K562 (cell line): Measurements from ENCODE around the gene FAM180B. TPM values are rescaled to one million over a fixed set of nuclear protein-coding genes. Genes with fewer than 3 reads are reported as not detected.

ENCODE experiments used
- CBX3 ChIP-seq, 2 experiments: IDR thresholded peaks; 1 replicate in 1 of 2; 2 replicates in 1 of 2; pipeline ENCODE4 v1.6.1; 2012; ENCODE audit warnings: inconsistent platforms in 2 of 2, low read length in 2 of 2, borderline replicate concordance in 1 of 2, control low read depth in 1 of 2
- EHMT2 ChIP-seq: fragments of 450-650 bp; IDR thresholded peaks from 2 replicates; pipeline ENCODE4 v1.6.1; 2018; ENCODE audit warnings: antibody characterized with exemption
- ELF4 ChIP-seq: fragments of 450-650 bp; formaldehyde crosslinking; IDR thresholded peaks from 2 replicates; pipeline ENCODE4 v1.4.0; 2022; ENCODE audit warnings: missing genetic modification characterization
- GTF2E2 ChIP-seq: fragments of 200-800 bp; sonication (Bioruptor generic); IDR thresholded peaks from 2 replicates; pipeline ENCODE4 v1.6.1; 2016; ENCODE audit warnings: missing genetic modification characterization, missing compliant biosample characterization
- MAFG ChIP-seq: fragments of 450-650 bp; conservative IDR thresholded peaks from 2 replicates; pipeline ENCODE4 v1.6.1; 2016; ENCODE audit warnings: missing genetic modification characterization, missing compliant biosample characterization
- MIER1 ChIP-seq: fragments of 450-650 bp; IDR thresholded peaks from 2 replicates; pipeline ENCODE4 v1.6.1; 2016; ENCODE audit warnings: antibody characterized with exemption, mild to moderate bottlenecking, low read depth
- PTBP1 ChIP-seq: fragments of 200-400 bp; formaldehyde crosslinking; IDR thresholded peaks from 2 replicates; pipeline ENCODE4 v1.6.1; 2017; ENCODE audit warnings: low read depth, low read length
- SMC3 ChIP-seq: conservative IDR thresholded peaks from 2 replicates; pipeline ENCODE4 v1.6.1; 2011; ENCODE audit warnings: low read depth, low read length, improper control_type of control experiment; ENCODE audit not compliant: insufficient read depth
- SNRNP70 ChIP-seq: fragments of 200-400 bp; formaldehyde crosslinking; optimal IDR thresholded peaks from 2 replicates; pipeline ENCODE3; 2017; ENCODE audit warnings: low read depth, low read length
- STAT5A ChIP-seq: IDR thresholded peaks from 2 replicates; pipeline ENCODE4 v1.6.1; 2012; ENCODE audit warnings: low read length, inconsistent platforms, borderline replicate concordance
- WHSC1 ChIP-seq: IDR thresholded peaks from one replicate; pipeline ENCODE4 v1.6.1; 2012; ENCODE audit warnings: low read length, control low read depth, inconsistent platforms
- ZNF224 ChIP-seq: sonication (generic); formaldehyde crosslinking; IDR thresholded peaks from 2 replicates; pipeline ENCODE4 v1.8.0; 2022; ENCODE audit warnings: mild to moderate bottlenecking, missing genetic modification reagents
- ZNF57 ChIP-seq: fragments of 450-650 bp; formaldehyde crosslinking; IDR thresholded peaks from 2 replicates; pipeline ENCODE4 v1.4.0; 2020; ENCODE audit warnings: mild to moderate bottlenecking, moderate library complexity
- ZNF830 ChIP-seq: fragments of 250-450 bp; sonication (Bioruptor Pico); IDR thresholded peaks from 2 replicates; pipeline ENCODE4 v1.5.0; 2021; ENCODE audit warnings: mild to moderate bottlenecking
- polyA plus RNA-seq, 8 experiments: library from polyadenylated mRNA; depleted of rRNA in 4 of 8; stranded (reverse) in 5 of 8; unstranded in 3 of 8; fragments of >200 nt; fragmentation: Nextera tagmentation in 2 of 8; fragmentation: Illumina TruSeq in 1 of 8; extraction: Ambion mirVana in 2 of 8; extraction: Trizol in 1 of 8; gene quantifications; 2 replicates each; pipeline versions ENCODE4 v1.2.1 to v1.2.3, GENCODE V29; 2011 to 2014; ENCODE audit warnings: inconsistent platforms in 1 of 8, missing spikeins in 1 of 8
- total RNA-seq, 7 experiments: library from RNA; depleted of rRNA in 6 of 7; stranded (reverse); fragments of >200 nt in 6 of 7; fragmentation: Illumina TruSeq in 2 of 7; extraction: Trizol in 2 of 7; gene quantifications; 2 replicates each; pipeline versions ENCODE4 v1.2.1 to v1.2.3, GENCODE V29; 2011 to 2021; ENCODE audit warnings: low replicate concordance in 1 of 7
- TF ChIP-seq, protein P1 (sequence below): sonication (generic); formaldehyde crosslinking; IDR thresholded peaks from 2 replicates; pipeline ENCODE4 v1.9.0; 2022; ENCODE audit warnings: mild to moderate bottlenecking, missing genetic modification reagents
- TF ChIP-seq, protein P2 (sequence below): fragments of 250-450 bp; sonication (Bioruptor Pico); IDR thresholded peaks from 2 replicates; pipeline ENCODE4 v1.8.0; 2022; ENCODE audit warnings: inconsistent platforms, mild to moderate bottlenecking, moderate library complexity, borderline replicate concordance
- TF ChIP-seq, protein P3 (sequence below), 3 experiments: fragments of 200-800 bp in 1 of 3; sonication (Bioruptor generic) in 1 of 3; sonication (generic) in 1 of 3; formaldehyde crosslinking in 1 of 3; IDR thresholded peaks; 2 replicates each; pipeline versions ENCODE4 v1.6.1 to v1.8.0; 2016 to 2022; ENCODE audit warnings: mild to moderate bottlenecking in 2 of 3, missing compliant biosample characterization in 2 of 3, missing genetic modification characterization in 2 of 3, missing genetic modification reagents in 1 of 3
- TF ChIP-seq, protein P4 (sequence below): sonication (generic); formaldehyde crosslinking; IDR thresholded peaks from 2 replicates; pipeline ENCODE4 v1.8.1; 2022; ENCODE audit warnings: missing genetic modification reagents
- TF ChIP-seq, protein P5 (sequence below): fragments of 450-650 bp; formaldehyde crosslinking; IDR thresholded peaks from 2 replicates; pipeline ENCODE4 v1.4.0; 2020; ENCODE audit warnings: mild to moderate bottlenecking, moderate library complexity
- TF ChIP-seq, protein P6 (sequence below): sonication (generic); IDR thresholded peaks from 2 replicates; pipeline ENCODE4 v1.6.1; 2016

The FAM180B gene
- total and polyA plus RNA-seq, 9 of the 15 experiments (the other 6 are each of a cell fraction or from before 2014, with no cell fraction given), result 0.05 to 0.14 TPM; not detected in 7

DNA sequence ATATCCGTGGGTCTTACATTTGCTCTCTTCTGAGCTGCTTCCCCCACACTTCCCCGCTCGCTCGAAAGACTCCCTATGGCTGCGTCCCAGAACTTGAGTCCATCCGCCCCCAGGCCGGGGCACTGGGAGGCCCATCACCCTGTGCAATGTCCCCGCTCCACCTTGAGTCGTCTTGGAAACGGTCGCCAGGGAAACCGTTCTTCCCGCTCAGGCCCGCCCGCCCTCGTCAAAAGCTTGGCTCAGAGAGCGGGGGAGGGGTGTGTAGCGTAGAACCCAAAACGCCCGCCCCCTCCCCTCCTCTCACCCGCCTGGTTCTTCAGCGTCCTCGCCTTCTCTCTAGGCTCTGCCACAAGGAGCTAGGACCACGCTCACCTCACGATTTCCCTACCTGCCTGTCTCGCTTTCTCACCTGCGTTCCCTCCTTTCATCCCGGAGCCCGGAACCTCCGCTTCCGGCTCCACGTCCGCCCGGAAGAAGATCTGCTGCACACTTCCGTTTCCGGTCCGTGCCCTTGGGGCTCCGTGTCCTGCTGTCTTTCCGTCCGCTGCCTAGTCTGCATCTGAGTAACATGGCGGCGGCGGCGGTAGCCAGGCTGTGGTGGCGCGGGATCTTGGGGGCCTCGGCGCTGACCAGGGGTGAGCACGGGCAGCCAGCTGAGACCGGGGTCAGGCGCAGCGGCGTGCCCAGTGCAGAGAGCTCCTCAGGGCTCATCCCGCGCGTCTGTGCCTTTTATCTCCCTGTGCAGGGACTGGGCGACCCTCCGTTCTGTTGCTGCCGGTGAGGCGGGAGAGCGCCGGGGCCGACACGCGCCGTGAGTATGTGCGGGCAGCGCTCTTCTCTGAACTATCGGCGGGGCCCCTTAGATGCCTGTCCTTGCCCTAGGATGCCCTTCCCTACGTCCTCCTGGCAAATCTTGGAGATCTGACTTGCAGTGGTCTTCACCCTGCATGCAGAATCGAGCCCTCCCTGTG, 7.7 kb upstream of the FAM180B start, which contains the start of the genes KBTBD4 and NDUFS3 (continued):
- TF ChIP-seq STAT5A (peak; percentile 54; the same call in 1 of the 2 replicates), SNRNP70 (no peak), EHMT2 (peak; percentile 51), MIER1 (peak; percentile 84), CBX3 (IDR thresholded peaks at IDR 0.05; ENCODE audit: borderline replicate concordance in 1 of 2, low read length in 2 of 2) (peak in 1 of 2 experiments; percentile 91; a peak in 2 of 3 replicates), WHSC1 (no peak), GTF2E2 (tag) (peak; percentile 76; the same call in 1 of the 2 replicates), ZNF57 (CRISPR knock-in tag) (no peak), SMC3 (no peak; the same call in 1 of the 2 replicates), ELF4 (CRISPR knock-in tag) (0 out of 2 replicates have a peak, but pooled peaks have one; percentile 60), ZNF830 (CRISPR knock-in tag) (no peak), MAFG (tag) (no peak), PTBP1 (no peak), ZNF224 (CRISPR knock-in tag) (no peak)
- TF ChIP-seq, protein P1, sequence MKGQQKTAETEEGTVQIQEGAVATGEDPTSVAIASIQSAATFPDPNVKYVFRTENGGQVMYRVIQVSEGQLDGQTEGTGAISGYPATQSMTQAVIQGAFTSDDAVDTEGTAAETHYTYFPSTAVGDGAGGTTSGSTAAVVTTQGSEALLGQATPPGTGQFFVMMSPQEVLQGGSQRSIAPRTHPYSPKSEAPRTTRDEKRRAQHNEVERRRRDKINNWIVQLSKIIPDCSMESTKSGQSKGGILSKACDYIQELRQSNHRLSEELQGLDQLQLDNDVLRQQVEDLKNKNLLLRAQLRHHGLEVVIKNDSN (CRISPR knock-in tag), result peak; percentile 5
- TF ChIP-seq, protein P2, sequence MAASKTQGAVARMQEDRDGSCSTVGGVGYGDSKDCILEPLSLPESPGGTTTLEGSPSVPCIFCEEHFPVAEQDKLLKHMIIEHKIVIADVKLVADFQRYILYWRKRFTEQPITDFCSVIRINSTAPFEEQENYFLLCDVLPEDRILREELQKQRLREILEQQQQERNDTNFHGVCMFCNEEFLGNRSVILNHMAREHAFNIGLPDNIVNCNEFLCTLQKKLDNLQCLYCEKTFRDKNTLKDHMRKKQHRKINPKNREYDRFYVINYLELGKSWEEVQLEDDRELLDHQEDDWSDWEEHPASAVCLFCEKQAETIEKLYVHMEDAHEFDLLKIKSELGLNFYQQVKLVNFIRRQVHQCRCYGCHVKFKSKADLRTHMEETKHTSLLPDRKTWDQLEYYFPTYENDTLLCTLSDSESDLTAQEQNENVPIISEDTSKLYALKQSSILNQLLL (CRISPR knock-in tag), result no peak
- TF ChIP-seq, protein P3, sequence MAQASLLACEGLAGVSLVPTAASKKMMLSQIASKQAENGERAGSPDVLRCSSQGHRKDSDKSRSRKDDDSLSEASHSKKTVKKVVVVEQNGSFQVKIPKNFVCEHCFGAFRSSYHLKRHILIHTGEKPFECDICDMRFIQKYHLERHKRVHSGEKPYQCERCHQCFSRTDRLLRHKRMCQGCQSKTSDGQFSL (CRISPR knock-in tag; IDR thresholded peaks at IDR 0.05), result 0 out of 2 replicates have a peak, but pooled peaks have one; percentile 47
- TF ChIP-seq, protein P3 (tag; IDR thresholded peaks at IDR 0.05), result no peak
- TF ChIP-seq, protein P4, sequence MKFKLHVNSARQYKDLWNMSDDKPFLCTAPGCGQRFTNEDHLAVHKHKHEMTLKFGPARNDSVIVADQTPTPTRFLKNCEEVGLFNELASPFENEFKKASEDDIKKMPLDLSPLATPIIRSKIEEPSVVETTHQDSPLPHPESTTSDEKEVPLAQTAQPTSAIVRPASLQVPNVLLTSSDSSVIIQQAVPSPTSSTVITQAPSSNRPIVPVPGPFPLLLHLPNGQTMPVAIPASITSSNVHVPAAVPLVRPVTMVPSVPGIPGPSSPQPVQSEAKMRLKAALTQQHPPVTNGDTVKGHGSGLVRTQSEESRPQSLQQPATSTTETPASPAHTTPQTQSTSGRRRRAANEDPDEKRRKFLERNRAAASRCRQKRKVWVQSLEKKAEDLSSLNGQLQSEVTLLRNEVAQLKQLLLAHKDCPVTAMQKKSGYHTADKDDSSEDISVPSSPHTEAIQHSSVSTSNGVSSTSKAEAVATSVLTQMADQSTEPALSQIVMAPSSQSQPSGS (CRISPR knock-in tag), result no peak
- TF ChIP-seq, protein P5, sequence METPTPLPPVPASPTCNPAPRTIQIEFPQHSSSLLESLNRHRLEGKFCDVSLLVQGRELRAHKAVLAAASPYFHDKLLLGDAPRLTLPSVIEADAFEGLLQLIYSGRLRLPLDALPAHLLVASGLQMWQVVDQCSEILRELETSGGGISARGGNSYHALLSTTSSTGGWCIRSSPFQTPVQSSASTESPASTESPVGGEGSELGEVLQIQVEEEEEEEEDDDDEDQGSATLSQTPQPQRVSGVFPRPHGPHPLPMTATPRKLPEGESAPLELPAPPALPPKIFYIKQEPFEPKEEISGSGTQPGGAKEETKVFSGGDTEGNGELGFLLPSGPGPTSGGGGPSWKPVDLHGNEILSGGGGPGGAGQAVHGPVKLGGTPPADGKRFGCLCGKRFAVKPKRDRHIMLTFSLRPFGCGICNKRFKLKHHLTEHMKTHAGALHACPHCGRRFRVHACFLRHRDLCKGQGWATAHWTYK (CRISPR knock-in tag), result no peak; the same call in 1 of the 2 replicates
- TF ChIP-seq, protein P6, sequence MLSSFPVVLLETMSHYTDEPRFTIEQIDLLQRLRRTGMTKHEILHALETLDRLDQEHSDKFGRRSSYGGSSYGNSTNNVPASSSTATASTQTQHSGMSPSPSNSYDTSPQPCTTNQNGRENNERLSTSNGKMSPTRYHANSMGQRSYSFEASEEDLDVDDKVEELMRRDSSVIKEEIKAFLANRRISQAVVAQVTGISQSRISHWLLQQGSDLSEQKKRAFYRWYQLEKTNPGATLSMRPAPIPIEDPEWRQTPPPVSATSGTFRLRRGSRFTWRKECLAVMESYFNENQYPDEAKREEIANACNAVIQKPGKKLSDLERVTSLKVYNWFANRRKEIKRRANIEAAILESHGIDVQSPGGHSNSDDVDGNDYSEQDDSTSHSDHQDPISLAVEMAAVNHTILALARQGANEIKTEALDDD, result no peak; the same call in 1 of the 2 replicates
